Right forelimb (tissue), 1 donor: Measurements from ENCODE around the gene OR5K1.

Experiments used
- DNase-seq: peaks from one replicate; pipeline ENCODE4 v3.0.0-alpha.2; 2018

Gene OR5K1

DNA sequence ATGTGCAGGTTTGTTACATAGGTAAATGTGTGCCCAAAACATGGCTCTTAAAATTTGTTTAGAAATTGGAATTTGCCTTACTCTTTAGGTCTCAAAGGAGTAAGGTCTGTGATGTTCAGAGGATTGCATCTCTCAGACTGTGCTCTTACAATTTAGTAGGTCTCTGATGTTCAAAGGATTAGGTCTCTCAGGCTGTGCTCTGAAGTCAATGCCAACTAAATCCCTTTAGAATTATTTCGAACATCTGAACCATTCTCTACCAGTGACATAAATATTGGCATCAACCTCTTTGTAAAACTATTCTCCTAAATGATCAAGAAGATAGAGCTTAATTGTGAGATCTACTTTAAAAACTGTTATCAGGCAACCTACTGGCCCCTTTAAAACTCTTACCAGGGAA, at the start of gene OR5K1:
OR5K1 (plus strand) TSS at position 301 of the 400 bp plus-strand sequence. CDS start 6,376 bp downstream, outside the sequence.
- DNase-seq = no peak

DNA sequence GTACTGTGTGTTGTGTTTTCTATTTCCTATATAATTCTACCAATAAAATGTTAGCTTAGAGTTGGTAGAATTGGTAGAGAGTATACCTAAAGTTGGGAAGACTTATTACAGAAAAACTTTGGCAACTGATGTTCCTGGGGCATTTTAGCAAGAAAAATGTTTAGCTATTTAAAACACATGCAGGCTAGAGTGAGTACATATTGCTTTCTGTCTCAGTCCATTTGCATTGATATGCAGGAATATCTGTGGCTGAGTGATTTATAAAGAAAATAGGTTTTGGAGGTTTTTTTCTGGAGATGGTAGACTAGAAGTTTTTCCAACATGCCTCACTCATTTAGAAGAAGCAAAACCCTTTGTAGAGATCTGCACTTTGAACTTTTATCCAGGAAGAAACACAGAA, 30.4 kb upstream of the OR5K1 start:
- DNase-seq = no peak

DNA sequence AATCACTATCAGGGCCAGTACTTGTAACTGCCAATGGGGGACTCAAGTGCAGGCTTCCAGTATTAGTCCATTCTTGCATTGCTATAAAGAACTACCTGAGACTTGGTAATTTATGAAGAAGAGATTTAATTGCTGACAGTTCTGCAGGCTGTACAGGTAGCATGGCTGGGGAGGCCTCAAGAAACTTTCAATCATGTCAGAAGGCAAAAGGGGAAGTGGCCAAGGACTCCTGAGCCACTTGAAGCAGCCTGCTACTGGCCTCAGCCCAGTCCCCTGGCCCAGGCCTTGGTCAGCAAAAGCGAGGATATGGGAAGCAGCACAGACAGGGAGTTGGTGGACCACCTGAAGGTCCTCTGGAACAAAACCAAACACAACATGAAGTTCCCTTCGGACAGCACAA, 29.2 kb upstream of the OR5K1 start:
- no peak for DNase-seq

DNA sequence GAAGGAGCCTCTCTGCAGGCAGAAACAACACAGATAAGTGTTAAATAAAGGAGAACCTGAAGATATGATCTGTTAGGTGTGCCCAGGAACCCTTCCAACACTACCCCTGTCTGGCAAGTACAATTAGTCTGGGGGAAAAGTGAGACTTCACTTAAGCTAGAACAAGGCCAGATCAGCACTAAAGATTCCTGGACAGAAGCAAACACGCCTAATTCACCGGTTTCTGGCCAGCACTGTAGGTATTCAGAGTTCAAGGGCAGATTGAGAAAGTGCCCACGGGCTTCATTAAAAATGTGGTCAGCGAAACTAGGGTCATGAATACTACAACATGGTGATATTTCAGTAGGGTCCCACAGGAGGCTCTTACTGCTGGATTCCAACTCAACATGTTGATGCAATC, 28.6 kb upstream of the OR5K1 start:
- no peak for DNase-seq

DNA sequence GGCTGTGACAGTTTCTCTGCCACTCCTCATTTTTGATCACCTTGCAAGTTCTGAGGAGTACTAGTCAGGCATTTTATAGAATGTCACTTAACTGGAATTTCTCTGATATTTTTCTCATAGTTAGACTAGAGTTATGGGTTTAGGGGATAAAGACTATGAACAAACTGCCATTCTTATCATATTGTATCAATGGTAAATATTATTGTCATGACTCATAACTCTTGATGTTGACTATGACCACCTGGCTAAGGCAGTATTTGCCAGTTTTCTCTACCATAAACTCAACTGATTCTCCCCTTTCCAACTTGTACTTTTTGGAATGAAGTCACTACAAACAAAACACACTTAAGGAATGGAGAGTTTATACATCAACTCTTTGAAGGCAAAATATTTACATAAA, 22.7 kb upstream of the OR5K1 start:
- no peak for DNase-seq

DNA sequence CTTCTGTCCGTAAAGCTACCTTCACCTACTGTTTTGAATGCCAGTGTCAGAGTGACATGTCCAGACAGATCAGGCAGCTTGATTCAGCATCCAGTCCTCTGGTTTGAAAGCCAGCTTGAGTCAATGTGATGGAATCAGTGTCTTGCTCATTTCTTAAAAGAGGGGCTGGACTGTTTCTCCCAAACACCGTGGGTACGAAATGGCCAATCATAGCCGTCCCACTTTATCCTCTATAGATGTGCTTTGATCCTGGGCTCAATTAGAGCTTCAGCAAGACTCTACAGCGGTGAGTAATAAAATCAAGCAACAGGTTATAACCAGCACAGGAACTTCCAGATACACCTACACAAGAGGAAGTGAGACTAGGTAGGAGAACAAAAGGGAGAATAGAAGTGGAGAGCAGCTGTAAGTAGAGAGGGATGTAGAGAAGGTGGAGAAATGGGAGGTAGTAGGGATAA, 17.0 kb upstream of the OR5K1 start:
- no peak for DNase-seq

DNA sequence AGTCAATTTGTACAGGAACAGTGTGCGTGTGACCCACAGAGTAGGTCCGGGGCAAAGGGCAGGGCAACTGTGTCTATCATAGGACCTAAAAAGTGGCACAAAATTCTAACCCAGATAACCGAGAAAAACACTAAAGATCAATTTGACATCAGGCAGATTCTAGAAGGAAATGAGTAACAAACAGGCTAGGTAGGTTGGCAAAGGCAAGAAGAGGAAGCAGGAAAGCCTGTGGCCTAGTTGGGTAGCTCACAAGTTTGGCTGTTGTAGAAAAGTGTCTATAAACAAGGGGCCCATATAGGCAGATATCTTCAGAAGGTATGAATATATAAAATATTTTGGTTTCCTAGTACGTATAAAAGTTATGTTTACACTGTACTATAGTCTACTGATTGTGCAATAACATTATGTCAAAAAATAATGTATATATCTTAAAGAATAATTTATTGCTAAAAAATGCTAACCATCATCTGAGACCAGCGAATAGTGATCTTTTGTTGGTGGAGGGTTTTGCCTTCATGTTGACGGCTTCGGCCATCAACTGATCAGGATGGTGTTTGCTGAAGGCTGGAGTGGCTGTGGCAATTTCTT, 13.3 kb upstream of the OR5K1 start:
- DNase-seq = no peak

DNA sequence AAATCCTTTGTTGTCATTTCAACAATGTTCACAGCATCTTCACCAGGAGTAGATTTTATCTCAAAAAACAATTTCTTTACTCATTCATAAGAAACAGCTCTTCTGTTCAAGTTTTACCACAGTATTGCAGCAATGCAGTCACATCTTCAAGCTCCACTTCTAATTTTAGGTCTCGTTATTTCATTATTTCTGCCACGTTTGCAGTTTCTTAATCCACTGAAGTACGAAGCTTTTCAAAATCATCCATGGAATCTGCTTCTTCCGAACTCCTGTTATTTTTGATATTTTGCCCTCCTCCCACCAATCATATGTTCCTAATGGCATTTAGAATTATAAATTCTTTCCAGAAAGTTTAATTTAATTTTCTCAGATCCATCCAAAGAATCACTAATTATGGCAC, 12.6 kb upstream of the OR5K1 start:
- DNase-seq = no peak

DNA sequence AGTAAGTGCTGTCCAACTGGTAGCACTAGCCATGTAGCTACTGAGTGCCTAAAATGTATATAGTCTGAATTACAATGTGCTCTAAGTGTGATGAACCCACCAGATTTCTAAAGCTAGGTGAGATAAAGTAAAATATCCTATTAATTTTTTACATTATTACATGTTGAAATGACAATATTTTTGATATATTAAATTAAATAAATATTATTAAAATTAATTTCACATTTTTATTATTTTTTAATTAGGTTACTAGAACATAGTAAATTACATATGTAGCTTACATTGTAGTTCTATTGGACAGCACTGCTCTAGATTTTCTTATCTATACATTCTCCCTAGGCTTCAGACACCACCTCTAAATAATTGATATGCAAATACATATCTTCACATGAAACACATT, 9.2 kb upstream of the OR5K1 start:
- DNase-seq = no peak

DNA sequence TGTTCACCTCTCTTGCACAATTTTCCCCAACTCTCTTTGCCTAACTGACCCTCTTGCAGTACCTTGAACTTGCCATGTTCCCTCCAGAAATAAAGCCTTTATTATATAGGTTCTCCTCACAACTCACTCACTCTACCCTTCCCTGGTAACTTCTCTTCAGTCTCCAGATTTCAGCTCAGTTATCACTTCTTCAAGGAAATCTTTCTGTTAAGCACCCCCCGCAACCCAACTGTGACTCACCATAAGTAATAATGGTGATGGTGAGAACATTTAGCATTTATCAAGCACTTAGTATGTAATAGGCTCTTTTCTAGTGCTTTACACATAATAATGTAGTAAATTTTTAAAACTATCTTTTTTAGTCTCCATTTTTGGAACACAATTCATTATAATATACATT, 8.1 kb upstream of the OR5K1 start:
- no peak for DNase-seq

DNA sequence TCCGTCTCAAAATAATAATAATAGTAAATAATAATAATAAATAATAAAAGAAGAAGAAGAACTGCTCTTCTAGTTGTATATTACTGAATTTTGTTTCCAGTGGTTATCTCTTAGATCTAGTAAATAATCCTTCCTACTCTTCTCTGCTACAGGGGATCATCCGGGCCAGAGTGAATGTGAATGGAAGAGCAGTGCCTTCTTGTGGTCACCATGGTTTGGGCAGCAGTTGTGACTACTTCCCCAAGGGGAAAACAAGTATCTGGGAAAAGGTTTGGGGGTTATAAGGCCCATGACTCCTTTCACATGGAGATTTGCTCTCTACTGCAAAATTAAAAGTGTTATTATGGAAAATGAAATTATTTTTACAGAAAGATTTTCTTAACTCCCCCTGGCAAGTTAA, 5.5 kb upstream of the OR5K1 start:
- no peak for DNase-seq

DNA sequence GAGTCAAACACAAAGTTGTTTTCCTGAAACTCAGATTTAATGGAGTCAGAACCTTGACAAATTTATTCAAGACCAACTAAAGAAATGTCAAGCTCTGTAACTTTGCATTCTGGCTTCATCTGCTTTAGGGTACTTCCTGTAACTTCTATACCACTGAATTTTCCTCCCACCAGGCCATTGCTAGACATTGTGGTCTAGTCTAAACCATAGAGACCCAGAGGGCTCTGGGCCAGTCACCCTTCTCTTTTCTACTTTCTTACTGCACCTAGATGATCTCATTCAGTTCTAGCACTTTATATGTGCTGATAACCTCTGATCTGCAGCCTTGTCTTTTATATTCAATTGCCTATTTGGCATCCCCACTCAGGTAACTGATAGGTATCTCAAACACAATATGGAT, 2.8 kb upstream of the OR5K1 start:
- no peak for DNase-seq

DNA sequence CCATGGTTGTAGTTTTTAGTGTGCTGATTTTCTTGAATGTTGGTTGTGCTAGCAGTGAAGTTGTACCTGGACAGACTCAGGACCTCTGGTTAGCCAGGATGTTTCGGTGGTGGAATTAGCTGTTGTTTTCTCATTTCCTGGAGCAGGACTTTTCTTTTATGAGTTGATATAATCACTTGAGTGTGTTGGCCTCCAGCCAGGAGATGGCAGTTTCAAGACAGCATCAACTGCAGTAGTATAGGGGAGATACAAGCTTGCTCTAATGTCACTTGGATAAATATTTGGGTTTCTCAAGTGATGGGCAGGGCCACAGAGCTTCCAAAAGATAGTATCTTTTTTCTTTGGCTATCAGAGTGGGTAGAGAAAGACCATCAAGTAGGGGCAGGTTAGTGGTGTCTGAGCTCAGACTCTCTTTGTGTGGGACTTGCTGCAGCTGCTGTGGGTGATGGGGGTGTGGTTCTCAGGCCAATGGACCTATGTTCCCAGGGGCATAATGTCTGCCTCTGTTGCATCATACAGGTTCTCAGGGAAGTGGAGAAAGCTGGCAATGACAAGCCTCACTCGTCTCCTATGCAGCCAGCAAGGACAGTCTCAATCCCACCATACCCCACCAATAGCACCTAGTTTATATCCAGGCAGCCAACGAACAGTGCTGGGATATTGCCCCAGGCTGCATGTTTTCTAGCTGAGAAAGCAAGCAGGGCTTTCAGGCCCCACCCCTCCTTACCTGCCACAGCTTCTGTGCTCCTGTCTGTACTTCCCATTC, 19.9 kb downstream of the OR5K1 start:
- DNase-seq = no peak

DNA sequence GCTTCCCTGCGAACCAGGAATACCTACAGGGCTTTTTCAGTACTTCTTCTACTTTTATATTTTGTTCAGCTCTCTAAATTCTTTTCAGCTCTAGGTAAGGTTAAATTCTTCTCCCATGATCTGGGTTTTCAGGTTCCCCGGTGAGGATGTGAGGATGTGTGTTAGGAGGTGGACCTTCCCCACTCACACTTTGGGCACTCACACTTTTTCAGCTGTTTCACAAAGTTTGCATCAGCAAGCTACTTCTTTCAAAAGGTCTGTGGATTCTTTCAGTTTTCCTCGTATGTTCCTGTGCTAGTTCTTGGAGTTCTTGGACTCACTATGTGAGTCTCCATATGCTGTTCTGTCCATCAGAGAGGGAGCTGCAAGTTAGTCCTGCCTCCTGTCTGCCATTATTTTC, 20.6 kb downstream of the OR5K1 start:
- DNase-seq = no peak

DNA sequence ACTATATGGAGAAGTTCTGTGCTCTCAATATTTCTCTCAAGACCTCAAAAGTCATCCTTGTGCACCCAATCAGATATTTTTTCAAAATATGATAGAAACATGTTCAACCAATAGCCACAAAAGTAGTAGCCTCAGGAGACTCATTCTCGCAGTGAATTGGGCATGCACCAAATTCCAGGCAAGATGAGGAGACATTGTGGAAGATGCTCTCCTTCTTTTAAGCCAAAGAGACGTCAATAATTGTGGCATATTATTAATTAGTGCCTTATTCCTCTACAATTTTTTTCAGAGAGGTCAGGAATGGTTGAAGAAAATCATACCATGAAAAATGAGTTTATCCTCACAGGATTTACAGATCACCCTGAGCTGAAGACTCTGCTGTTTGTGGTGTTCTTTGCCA, 34.4 kb downstream of the OR5K1 start, which contains the start of gene OR5K2:
OR5K2 (plus strand) TSS at position 301 of the 400 bp plus-strand sequence; CDS start at position 301, 0 bp downstream.
- no peak for DNase-seq

DNA sequence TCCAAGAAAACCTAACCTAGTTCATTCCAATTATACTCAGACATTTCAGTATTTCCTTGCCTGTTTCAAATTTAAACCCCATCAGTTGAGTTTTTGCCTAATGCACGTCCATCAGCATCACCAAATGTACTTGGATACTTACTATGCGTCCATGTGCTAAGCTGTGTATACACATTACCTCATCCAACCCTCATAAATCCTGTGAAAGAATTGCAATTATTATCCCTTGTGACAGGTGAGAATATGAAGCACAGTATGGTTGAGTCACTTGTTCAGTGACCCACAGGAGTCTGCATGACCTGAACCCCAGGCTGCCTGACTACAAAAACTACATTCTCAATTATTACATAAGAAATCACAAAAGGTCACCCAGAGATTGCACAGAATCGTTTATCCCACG, 37.0 kb downstream of the OR5K1 start:
- no peak for DNase-seq

DNA sequence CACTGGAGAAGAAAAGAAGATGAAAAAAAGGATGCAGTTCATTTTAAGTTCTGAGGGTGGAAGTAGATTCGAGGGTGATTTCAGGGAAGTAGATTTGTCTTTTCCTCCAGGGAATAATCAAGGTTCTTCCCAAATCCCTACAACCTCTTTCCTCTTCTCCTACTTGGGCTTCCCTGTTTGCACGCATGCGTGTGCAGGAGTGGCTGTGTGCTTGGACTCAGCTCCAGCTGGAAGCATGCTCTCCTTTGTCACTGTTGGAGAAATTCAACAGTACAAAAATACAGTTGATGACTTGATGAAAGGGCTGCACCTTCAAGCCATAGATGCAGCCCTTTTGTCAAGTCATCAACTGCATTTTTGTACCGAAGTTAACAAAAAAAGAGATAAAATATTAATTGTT, 38.3 kb downstream of the OR5K1 start:
- no peak for DNase-seq

DNA sequence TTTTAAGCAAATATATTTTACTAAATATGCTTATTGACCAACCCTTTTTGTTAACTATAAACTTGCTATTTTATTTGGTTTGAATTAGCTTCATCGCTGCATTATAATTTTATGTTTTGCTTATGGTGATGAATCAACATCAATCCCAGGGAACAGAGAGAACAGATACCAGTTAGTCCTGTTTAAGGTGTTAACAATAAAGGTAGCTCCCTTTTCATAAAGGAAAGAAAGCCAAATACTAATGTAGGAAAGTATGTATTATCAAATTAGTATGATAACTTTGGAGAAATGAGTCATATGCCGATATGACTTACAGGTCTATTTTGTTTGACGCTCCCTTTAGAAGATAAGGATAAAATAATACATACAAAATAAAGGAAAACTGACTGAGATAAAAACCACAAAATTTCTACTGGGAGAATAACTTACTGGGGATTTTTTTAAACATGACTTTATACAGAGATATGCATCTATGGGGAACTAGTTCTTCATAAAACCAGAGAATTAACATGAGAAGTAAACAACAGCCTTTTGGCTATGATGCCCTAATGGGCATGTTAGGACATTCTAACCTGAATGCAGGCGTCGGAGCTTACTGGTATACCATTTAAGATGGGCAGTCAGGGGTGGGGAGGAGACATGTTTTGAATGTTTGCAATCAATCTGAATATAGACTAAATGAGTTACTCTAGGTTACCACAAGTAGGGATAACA, 39.0 kb downstream of the OR5K1 start:
- no peak for DNase-seq

DNA sequence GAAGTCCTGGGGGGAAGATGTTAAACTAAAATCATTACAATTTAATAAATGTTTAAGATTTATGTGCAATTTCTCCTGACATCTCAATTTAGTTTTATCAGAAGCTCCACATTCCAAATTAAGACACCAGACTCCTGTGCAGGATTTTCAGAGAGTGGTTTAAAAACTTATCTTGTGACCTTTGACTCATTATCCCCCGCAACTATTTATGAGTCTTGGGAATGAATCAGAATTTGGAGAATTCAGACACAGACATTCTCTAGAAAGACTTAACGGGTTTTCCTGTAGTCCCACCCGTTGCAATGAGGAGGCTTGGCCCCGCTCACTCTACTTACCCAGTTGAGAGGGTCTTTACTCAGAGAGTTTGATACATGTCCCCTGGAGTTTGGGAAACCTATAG, 41.5 kb downstream of the OR5K1 start:
- no peak for DNase-seq

DNA sequence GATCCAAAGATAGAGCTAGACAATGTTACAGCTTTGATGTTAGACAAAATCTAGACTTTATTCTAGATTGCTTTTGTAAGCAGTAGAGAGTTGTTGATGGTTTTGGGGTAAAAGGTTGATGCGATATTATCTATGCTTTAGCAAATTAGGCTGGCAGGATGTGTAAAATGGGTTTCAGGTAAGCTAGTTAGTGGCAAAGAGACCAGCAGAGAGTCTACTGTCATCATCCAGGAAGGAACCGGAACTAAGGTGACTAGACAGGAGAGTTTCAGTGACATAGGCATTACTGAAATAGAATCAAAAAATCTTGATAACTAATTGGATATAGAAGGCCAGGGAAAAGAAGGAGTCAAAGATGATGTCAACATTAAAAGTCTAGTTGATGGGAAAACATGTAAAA, 45.6 kb downstream of the OR5K1 start:
- no peak for DNase-seq

DNA sequence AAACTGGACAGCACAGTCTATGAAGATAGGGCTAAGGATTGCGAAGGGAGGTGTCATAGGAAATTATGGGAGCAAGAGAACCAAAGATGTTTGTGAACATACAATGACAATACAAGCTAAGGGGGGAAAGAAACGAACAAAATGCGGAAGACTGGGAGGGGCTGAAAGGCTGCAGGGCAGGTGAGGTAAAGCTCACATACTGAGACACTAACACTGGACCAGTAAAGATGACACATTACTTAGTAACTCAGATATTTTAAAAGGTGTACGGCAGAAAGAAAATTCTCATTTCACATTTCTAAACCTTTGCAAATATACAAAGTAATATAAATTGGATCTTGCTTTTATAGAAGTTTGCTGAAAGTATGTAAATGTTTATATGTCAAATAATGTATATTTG, 49.6 kb downstream of the OR5K1 start:
- no peak for DNase-seq

DNA sequence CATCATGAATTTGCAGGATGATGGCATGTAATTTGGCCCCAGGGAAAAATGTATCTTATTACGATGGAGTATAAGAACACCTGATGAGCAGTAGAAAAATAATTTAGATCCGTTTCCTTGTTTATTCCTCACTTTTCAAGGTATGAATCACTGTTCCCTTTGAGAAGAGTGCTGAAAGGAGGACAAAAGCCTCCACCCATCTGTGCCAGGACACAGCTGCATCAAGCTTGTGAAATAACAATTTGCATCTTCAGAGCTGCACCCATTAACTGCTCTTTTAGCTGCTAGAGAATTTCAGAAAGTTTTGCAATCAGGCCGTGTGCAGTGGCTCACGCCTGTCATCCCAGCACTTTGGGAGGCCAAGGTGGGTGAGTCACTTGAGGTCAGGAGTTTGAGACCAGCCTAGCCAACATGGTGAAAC, 50.1 kb downstream of the OR5K1 start:
- DNase-seq = no peak

DNA sequence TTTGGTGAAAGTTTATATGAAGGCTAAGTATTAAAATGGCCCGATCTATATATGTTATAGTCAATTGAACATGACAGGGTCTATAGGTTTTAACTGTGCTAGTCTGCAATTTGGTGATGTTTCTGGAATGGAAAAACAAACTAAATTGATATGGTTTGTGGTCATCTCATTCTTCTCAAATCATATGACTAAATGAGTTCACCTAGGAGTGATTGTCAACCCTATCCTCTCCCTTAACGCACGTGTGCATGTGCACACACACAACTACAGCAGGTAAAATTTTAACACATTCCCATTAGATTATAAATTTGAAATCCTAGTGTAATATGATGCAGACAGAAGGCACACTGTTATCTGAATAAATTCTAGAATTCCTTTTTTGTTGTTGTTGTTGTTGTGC, 50.7 kb downstream of the OR5K1 start:
- no peak for DNase-seq

DNA sequence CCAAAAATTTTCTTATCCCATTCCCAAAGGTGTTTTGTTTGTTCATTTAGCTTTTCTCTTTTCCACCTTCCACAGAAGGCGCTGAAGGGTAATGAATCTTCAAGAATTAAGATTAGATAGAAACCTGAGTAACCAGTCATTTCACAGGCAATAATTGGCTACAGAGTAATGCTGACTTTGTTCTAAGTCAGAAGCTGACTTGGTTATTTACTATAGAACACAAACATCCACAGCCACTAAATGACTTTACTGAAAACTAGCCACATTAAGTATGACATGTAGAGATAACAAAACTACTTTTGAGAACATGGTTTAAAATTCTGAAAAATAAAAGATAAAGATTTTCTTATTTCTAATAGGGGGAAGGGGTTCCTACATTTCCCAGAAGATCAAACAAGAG, 51.9 kb downstream of the OR5K1 start:
- no peak for DNase-seq
